Stomach (tissue), 9 donors: ENCODE measurements around the gene PAX1. TPM values are rescaled to one million over a fixed set of nuclear protein-coding genes. Genes with fewer than 3 reads are reported as not detected.

Experiments
- DNase-seq, 2 donors: peaks; one replicate each; pipeline versions ENCODE4 v3.0.0 to v3.0.0-alpha.2; 2013 to 2019
- H3K27ac ChIP-seq, 5 donors: fragments of 200-600 bp in 4 of 5; sonication (generic) in 4 of 5; one replicate each; pipeline ENCODE4 v1.5.1; 2013 to 2019; ENCODE audit warnings: mild to moderate bottlenecking in 1 of 5, moderate library complexity in 1 of 5
- H3K27me3 ChIP-seq, 3 donors: fragments of 200-600 bp; sonication (generic); one replicate each; pipeline ENCODE4 v1.5.1; 2017 to 2019; ENCODE audit warnings: mixed run types in 1 of 3
- H3K36me3 ChIP-seq, 4 donors: fragments of 200-600 bp; sonication (generic); 1 replicate in 3 of 4; 2 replicates in 1 of 4; pipeline ENCODE4 v1.5.1; 2016 to 2019
- H3K4me1 ChIP-seq, 4 donors: fragments of 200-600 bp; sonication (generic); one replicate each; pipeline ENCODE4 v1.5.1; 2016 to 2019
- H3K4me3 ChIP-seq, 4 donors: fragments of 200-600 bp; sonication (generic) in 3 of 4; one replicate each; pipeline ENCODE4 v1.5.1; 2016 to 2019; ENCODE audit warnings: mild to moderate bottlenecking in 1 of 4
- H3K9me3 ChIP-seq, 4 donors: fragments of 200-600 bp; sonication (generic); one replicate each; pipeline ENCODE4 v1.5.1; 2016 to 2019
- CTCF ChIP-seq, 7 experiments: fragments of 450-650 bp in 4 of 7; fragments of 200-600 bp in 3 of 7; sonication (generic) in 3 of 7; IDR thresholded peaks; one replicate each; pipeline ENCODE4 v1.5.1; 2016 to 2019; ENCODE audit warnings: antibody characterized with exemption in 7 of 7, control low read depth in 2 of 7, mild to moderate bottlenecking in 1 of 7
- EP300 ChIP-seq: sonication (generic); formaldehyde crosslinking; IDR thresholded peaks from one replicate; pipeline ENCODE4 v1.6.1; 2017; ENCODE audit warnings: antibody characterized with exemption
- POLR2A ChIP-seq, 4 donors: fragments of 450-650 bp; IDR thresholded peaks; one replicate each; pipeline ENCODE4 v1.6.1; 2016; ENCODE audit warnings: antibody characterized with exemption in 4 of 4, control low read depth in 2 of 4, mild to moderate bottlenecking in 1 of 4, moderate library complexity in 1 of 4
- POLR2AphosphoS5 ChIP-seq, 3 donors: sonication (generic); formaldehyde crosslinking; IDR thresholded peaks; one replicate each; pipeline ENCODE4 v1.6.1; 2016; ENCODE audit warnings: antibody characterized with exemption in 3 of 3
- whole genome bisulfite sequencing, 5 donors: extraction: QIAGEN DNeasy Blood & Tissue Kit in 3 of 5; methylation state at CpG; one replicate each; pipeline versions ENCODE4 v1.1.5 to v1.1.7; 2013 to 2018; 5-methylcytosine and 5-hydroxymethylcytosine counted together
- intact Hi-C: fragments of 100-400 bp; cut with DNase I; formaldehyde crosslinking; loops from one replicate; pipeline ENCODE4 v1.15.1; 2023; ENCODE audit warnings: low total_unique reads
- polyA plus RNA-seq, 3 donors: library from polyadenylated mRNA; stranded (reverse); fragments of 200-250 nt; gene quantifications; one replicate each; pipeline ENCODE4 v1.2.3, GENCODE V29; 2013
- total RNA-seq, 5 donors: library from RNA; depleted of rRNA; stranded (reverse); fragments of >200 nt; gene quantifications; one replicate each; pipeline versions ENCODE4 v1.1.0 to v1.2.3, GENCODE V29; 2014 to 2016
- donor health status: healthy with polysubstance abuse.
- donor health status: Bipolar disorder and iron deficiency.
- donor health status: healthy.

The PAX1 gene
- total and polyA plus RNA-seq, 8 donors: not detected

- TF ChIP-seq CTCF (IDR thresholded peaks at IDR 0.05) (no peak), POLR2A (IDR thresholded peaks at IDR 0.05) (no peak), EP300 (no peak), POLR2AphosphoS5 (IDR thresholded peaks at IDR 0.05) (no peak)
- Histone ChIP-seq H3K4me1 (peaks cover 0 to 12% (median 3%) of the 10 kb centered on the region in 4 donors), H3K4me3 (no peak overlapping the region), H3K27ac (no peak overlapping the region), H3K9me3 (no peaks in the 10 kb centered on the region), H3K36me3 (no peaks in the 10 kb centered on the region), H3K27me3 (peaks cover 5 to 98% (median 76%) of the 10 kb centered on the region in 3 donors)
- no peak for DNase-seq
- WGBS, 5 donors: 1 to 12% (median 5%) methylated on average over 11 to 26 of the region's 26 CpGs
- intact Hi-C loops: no loop called here
Observed at GRCh38 chr20:21713901-21714296, 8.4 kb downstream of the PAX1 start.

GRCh38 chr20:21714297-21715192 lies 9.1 kb downstream of the PAX1 start:
- Histone ChIP-seq H3K9me3 (no peaks in the 10 kb centered on the region), H3K27me3 (peaks cover 0 to 96% (median 70%) of the 10 kb centered on the region in 3 donors), H3K36me3 (no peaks in the 10 kb centered on the region), H3K27ac (no peak overlapping the region), H3K4me1 (peaks cover 0 to 12% (median 3%) of the 10 kb centered on the region in 4 donors), H3K4me3 (no peak overlapping the region)
- DNase-seq: no peak
- intact Hi-C loops: no loop called here
- TF ChIP-seq POLR2A (IDR thresholded peaks at IDR 0.05) (no peak), CTCF (IDR thresholded peaks at IDR 0.05) (no peak), EP300 (no peak), POLR2AphosphoS5 (IDR thresholded peaks at IDR 0.05) (no peak)
- 3 to 5% (median 4%) methylated on average over 18 to 54 of the region's 54 CpGs for WGBS, 5 donors

- Histone ChIP-seq H3K27ac (no peak overlapping the region), H3K4me1 (peaks cover 0 to 12% (median 3%) of the 10 kb centered on the region in 4 donors), H3K4me3 (no peak overlapping the region), H3K9me3 (no peaks in the 10 kb centered on the region), H3K36me3 (no peaks in the 10 kb centered on the region), H3K27me3 (peaks cover 0 to 89% (median 63%) of the 10 kb centered on the region in 3 donors)
- intact Hi-C loops: no loop called here
- no peak for DNase-seq
- 2 to 10% (median 5%) methylated on average over 10 of the region's 10 CpGs for WGBS, 5 donors
- TF ChIP-seq POLR2AphosphoS5 (IDR thresholded peaks at IDR 0.05) (no peak), POLR2A (IDR thresholded peaks at IDR 0.05) (no peak), CTCF (IDR thresholded peaks at IDR 0.05) (no peak), EP300 (no peak)
Observed at GRCh38 chr20:21715193-21715881, 9.9 kb downstream of the PAX1 start.

- 5 to 9% (median 6%) methylated on average over 4 of the region's 4 CpGs for WGBS, 5 donors
- Histone ChIP-seq H3K4me1 (peaks cover 0 to 1% (median 0%) of the 10 kb centered on the region in 4 donors), H3K36me3 (no peaks in the 10 kb centered on the region), H3K27me3 (peaks cover 0 to 51% (median 23%) of the 10 kb centered on the region in 3 donors), H3K9me3 (no peaks in the 10 kb centered on the region), H3K4me3 (no peak overlapping the region), H3K27ac (no peak overlapping the region)
- TF ChIP-seq CTCF (IDR thresholded peaks at IDR 0.05) (peak in 4 of 7 experiments; percentile 47 to 85 (median 68)), EP300 (no peak)
- intact Hi-C loops: no loop called here
- peak; percentile 51 to 82 for DNase-seq
Observed at GRCh38 chr20:21719592-21720214, 14.2 kb downstream of the PAX1 start.
